KMS-11 (cell line): ENCODE data around the gene CDH4.
"Not testable (repeated sequence)": the region's sequence is repeated elsewhere in the genome, so short reads cannot be mapped to it uniquely, and the experiment has no call there.

ENCODE experiments used
- H2AFZ ChIP-seq: fragments of 200-600 bp; sonication (generic); 2 replicates; pipeline ENCODE4 v1.6.1; 2016; ENCODE audit warnings: antibody characterized with exemption, mixed run types, low read depth
- H3K27ac ChIP-seq: fragments of 200-600 bp; sonication (generic); 2 replicates; pipeline ENCODE4 v1.6.1; 2016; ENCODE audit warnings: mild to moderate bottlenecking, mixed run types
- H3K27me3 ChIP-seq: fragments of 200-600 bp; sonication (generic); 2 replicates; pipeline ENCODE4 v1.6.1; 2017; ENCODE audit warnings: mild to moderate bottlenecking, low read depth, mixed run types, moderate library complexity; ENCODE audit not compliant: insufficient read depth
- H3K36me3 ChIP-seq: fragments of 200-600 bp; sonication (generic); 2 replicates; pipeline ENCODE4 v1.6.1; 2017; ENCODE audit warnings: mild to moderate bottlenecking, mixed run types; ENCODE audit not compliant: insufficient read depth
- H3K4me1 ChIP-seq: fragments of 200-600 bp; sonication (generic); 2 replicates; pipeline ENCODE4 v1.6.1; 2016; ENCODE audit warnings: mild to moderate bottlenecking, low read depth, mixed run types; ENCODE audit not compliant: poor library complexity, severe bottlenecking
- H3K4me2 ChIP-seq: fragments of 200-600 bp; sonication (generic); 2 replicates; pipeline ENCODE4 v1.7.0; 2016; ENCODE audit warnings: mild to moderate bottlenecking, mixed run types
- H3K4me3 ChIP-seq: fragments of 200-600 bp; sonication (generic); IDR thresholded peaks from 2 replicates; pipeline ENCODE4 v1.6.1; 2017; ENCODE audit warnings: low read depth, low read length, mixed read lengths; ENCODE audit not compliant: insufficient read depth
- H3K79me2 ChIP-seq: fragments of 200-600 bp; sonication (generic); 2 replicates; pipeline ENCODE4 v1.6.1; 2016; ENCODE audit warnings: low read depth, mixed run types; ENCODE audit not compliant: insufficient read depth
- H3K9ac ChIP-seq: fragments of 200-600 bp; sonication (generic); 2 replicates; pipeline ENCODE4 v1.6.1; 2016; ENCODE audit warnings: mild to moderate bottlenecking, mixed run types
- H4K20me1 ChIP-seq: fragments of 200-600 bp; sonication (generic); 2 replicates; pipeline ENCODE4 v1.6.1; 2016; ENCODE audit warnings: mild to moderate bottlenecking, mixed run types; ENCODE audit not compliant: insufficient read depth
- TF ChIP-seq, protein P1 (sequence below): fragments of 200-600 bp; sonication (generic); conservative IDR thresholded peaks from 2 replicates; pipeline ENCODE4 v1.6.1; 2017; ENCODE audit warnings: low read depth, mild to moderate bottlenecking, antibody characterized with exemption, low read length, moderate library complexity, mixed read lengths

CDH4 gene

DNA sequence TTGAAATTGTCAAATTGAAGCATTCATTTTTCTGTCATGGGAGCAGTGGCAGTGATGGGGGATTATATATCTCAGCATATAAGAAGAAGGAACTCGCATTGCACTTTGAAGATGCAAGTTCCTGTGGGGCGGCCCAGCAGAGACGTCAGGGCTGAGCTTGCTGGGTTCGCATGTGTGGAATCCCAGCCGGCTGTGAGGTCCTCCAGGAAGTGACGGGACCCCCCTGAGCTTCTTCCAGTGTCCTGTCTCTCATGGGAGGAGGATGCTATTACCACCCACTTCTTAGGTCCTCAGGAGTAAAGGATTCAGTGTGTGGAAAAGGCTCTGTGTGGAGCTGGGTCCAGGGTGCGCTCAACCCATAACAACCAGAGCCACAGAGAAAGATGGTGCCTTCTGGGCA is 201.2 kb downstream of the CDH4 start:
- H3K79me2 ChIP-seq, result no peaks in the 10 kb centered on the region
- no peaks in the 10 kb centered on the region; the same call in 1 of the 2 replicates for H3K36me3 ChIP-seq
- H2AFZ ChIP-seq, result no peak overlapping the region
- no peak overlapping the region for H3K4me2 ChIP-seq
- H3K4me1 ChIP-seq, result no peaks in the 10 kb centered on the region
- H3K4me3 ChIP-seq, result no peak overlapping the region
- H3K9ac ChIP-seq, result no peak overlapping the region
- TF ChIP-seq, protein P1, sequence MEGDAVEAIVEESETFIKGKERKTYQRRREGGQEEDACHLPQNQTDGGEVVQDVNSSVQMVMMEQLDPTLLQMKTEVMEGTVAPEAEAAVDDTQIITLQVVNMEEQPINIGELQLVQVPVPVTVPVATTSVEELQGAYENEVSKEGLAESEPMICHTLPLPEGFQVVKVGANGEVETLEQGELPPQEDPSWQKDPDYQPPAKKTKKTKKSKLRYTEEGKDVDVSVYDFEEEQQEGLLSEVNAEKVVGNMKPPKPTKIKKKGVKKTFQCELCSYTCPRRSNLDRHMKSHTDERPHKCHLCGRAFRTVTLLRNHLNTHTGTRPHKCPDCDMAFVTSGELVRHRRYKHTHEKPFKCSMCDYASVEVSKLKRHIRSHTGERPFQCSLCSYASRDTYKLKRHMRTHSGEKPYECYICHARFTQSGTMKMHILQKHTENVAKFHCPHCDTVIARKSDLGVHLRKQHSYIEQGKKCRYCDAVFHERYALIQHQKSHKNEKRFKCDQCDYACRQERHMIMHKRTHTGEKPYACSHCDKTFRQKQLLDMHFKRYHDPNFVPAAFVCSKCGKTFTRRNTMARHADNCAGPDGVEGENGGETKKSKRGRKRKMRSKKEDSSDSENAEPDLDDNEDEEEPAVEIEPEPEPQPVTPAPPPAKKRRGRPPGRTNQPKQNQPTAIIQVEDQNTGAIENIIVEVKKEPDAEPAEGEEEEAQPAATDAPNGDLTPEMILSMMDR, result no peak
- H3K27me3 ChIP-seq, result peaks cover 9% of the 10 kb centered on the region; the same call in 1 of the 2 replicates
- H3K27ac ChIP-seq, result no peak overlapping the region
- H4K20me1 ChIP-seq, result no peaks in the 10 kb centered on the region

DNA sequence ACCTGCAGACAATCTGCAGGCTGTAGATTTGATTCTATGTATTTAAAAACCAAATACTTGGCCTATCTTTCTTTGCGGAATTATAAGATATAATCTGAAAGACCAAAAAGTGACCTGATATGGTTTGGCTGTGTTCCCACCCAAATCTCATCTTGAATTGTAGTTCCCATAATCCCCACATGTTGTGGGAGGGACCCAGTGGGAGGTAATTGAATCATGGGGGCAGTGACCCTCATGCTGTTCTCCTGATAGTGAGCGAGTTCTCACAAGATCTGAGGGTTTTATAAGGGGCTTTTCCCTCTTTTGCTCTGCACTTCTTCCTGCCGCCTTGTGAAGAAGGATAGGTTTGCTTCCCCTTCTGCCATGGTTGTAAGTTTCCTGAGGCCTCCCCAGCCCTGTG is 201.6 kb downstream of the CDH4 start:
- H3K36me3 ChIP-seq, H3K4me3 ChIP-seq, H3K27me3 ChIP-seq, H4K20me1 ChIP-seq, H3K9ac ChIP-seq, H3K27ac ChIP-seq, H3K4me2 ChIP-seq, H3K4me1 ChIP-seq, H3K79me2 ChIP-seq, H2AFZ ChIP-seq: not testable (repeated sequence)

GRCh38 chr20:61454053-61454452 is 202.0 kb downstream of the CDH4 start:
- Histone ChIP-seq H3K79me2 (no peaks in the 10 kb centered on the region), H3K4me1 (no peaks in the 10 kb centered on the region), H2AFZ (no peak overlapping the region), H3K36me3 (no peaks in the 10 kb centered on the region; the same call in 1 of the 2 replicates), H4K20me1 (no peaks in the 10 kb centered on the region), H3K27me3 (peaks cover 9% of the 10 kb centered on the region; the same call in 1 of the 2 replicates), H3K4me2 (no peak overlapping the region), H3K27ac (no peak overlapping the region), H3K4me3 (no peak overlapping the region), H3K9ac (no peak overlapping the region)
- TF ChIP-seq, protein P1, result no peak

DNA sequence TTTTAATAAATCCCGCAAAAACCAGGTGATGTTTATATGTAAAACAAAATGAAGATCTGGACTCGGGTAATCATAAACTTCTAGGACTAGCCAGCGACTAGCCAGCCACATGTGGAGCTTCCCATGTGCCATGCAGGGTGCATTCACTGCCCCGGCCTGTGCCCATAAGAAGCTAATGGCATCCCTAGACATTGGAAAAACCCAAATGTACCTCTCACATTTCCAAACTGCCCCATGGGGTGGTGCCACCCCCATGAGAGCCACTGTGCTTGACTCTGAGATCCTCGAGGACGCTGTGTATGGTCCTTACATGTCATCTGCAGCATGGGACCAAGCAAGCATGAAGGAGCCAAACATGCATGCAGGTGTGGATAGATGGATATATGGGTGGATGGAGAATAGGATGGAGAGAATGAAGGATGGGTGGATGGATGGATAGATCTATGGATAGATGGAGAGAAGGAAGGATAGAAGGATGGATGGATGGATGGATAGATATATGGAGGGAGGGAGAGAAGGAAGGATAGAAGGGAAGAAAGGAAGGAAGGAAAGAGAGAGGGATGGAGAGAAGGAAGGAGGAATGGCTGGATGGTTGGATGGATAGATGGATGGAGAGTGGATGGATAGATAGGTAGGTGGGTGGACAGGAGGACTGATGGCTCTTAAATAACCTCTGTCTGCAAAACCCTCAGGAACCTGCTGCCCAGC is 203.6 kb downstream of the CDH4 start:
- Histone ChIP-seq H3K79me2 (no peaks in the 10 kb centered on the region), H3K4me1 (no peaks in the 10 kb centered on the region), H3K9ac (no peak overlapping the region), H4K20me1 (no peaks in the 10 kb centered on the region), H3K4me3 (no peak overlapping the region), H2AFZ (no peak overlapping the region), H3K27ac (no peak overlapping the region), H3K36me3 (no peaks in the 10 kb centered on the region; the same call in 1 of the 2 replicates), H3K4me2 (no peak overlapping the region), H3K27me3 (peaks cover 9% of the 10 kb centered on the region; the same call in 1 of the 2 replicates)
- TF ChIP-seq, protein P1, result no peak

GRCh38 chr20:61457725-61458124 is 205.7 kb downstream of the CDH4 start:
- Histone ChIP-seq H3K79me2 (no peaks in the 10 kb centered on the region), H4K20me1 (no peaks in the 10 kb centered on the region), H3K36me3 (no peaks in the 10 kb centered on the region; the same call in 1 of the 2 replicates), H3K4me3 (no peak overlapping the region), H3K27me3 (peaks cover 5% of the 10 kb centered on the region; the same call in 1 of the 2 replicates), H2AFZ (no peak overlapping the region), H3K9ac (no peak overlapping the region), H3K4me2 (no peak overlapping the region), H3K27ac (no peak overlapping the region), H3K4me1 (no peaks in the 10 kb centered on the region)
- TF ChIP-seq, protein P1, result no peak
